DMS153 treated with DMSO at 0.1 percent for 48 hours (cell line): ENCODE results near the gene ATP6V1B1.

Experiments
- DNase-seq: peaks from one replicate; lab custom pipeline; 2025; ENCODE audit not compliant: unreplicated experiment; lab: John Stamatoyannopoulos, UW

ATP6V1B1 gene

DNA sequence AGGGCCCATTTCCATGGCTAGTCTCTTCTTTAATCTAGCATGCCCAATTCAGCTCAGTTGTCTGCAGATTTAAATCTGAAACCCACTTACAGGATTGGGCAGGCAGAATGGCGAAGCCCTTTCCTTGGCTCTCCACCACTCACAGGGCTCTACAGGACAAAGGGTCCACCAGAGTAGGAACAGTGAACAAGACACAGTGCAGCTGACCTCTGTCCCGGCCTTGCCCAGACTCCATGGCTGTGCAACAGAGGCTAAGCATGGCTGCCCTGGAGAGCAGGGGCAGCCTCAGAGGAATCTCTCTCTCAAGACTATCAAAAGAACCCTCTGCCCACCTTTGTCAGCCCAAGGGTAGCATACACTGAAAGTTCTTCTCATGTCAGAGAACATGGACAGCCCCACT is 9.7 kb upstream of the ATP6V1B1 start:
- no peak for DNase-seq

DNA sequence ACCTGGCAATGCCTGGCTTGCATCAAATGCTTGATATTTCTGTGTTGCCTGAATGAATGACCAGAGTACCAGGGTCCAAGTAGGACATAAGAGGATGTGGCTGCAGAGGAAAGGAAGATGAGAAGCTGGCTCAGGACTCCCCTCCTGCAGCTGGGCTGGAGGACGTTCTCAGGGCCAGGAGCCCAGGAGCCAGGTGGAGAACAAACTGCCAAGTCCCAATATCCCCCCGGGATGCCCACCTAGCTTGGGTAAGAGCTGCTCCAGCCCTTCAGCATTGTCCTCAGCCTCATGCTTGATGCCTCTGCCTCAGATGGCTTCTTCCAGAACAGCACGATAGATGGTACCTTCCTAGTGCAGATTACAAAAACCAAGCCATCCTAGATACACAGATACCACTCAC is 8.6 kb upstream of the ATP6V1B1 start:
- no peak for DNase-seq

DNA sequence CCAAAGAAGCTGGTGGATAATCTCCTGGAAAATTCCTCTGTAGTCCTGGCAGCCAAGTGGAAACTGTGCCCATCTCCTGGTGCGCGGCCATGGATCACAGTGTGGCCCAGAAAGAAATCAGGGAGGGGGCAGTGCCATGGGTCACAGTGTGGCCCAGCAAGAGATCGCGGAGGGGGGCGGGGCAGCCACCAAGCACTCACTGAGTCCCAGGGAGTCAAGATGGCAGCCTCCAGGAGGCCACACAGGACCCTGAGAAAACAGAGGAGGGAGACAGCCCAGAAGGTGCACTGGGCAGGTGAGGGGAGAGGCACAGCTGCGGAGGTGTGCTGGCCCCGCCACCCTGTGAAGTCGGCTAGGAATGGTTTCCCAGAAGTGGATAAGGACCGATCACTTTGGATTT is 8.1 kb upstream of the ATP6V1B1 start:
- no peak for DNase-seq

DNA sequence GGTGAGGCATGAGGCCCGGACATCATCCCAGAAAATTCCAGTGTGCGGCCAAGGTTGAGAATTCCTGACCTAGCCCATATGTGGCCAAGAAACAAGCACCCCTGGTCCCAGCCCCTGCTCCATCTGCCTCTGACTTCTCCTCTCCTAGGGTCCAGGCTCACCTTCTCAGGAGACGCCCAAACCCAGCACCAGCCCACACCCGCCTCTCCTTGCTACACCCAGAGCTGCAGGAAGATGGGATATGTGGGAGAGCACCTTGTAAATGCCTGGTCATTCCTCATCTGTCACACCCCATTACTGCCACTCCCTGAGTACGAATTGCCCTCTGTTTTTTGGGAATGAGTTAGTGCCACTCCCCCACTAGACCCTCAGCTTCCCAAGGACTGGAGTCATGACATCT is 7.3 kb upstream of the ATP6V1B1 start:
- DNase-seq: no peak

DNA sequence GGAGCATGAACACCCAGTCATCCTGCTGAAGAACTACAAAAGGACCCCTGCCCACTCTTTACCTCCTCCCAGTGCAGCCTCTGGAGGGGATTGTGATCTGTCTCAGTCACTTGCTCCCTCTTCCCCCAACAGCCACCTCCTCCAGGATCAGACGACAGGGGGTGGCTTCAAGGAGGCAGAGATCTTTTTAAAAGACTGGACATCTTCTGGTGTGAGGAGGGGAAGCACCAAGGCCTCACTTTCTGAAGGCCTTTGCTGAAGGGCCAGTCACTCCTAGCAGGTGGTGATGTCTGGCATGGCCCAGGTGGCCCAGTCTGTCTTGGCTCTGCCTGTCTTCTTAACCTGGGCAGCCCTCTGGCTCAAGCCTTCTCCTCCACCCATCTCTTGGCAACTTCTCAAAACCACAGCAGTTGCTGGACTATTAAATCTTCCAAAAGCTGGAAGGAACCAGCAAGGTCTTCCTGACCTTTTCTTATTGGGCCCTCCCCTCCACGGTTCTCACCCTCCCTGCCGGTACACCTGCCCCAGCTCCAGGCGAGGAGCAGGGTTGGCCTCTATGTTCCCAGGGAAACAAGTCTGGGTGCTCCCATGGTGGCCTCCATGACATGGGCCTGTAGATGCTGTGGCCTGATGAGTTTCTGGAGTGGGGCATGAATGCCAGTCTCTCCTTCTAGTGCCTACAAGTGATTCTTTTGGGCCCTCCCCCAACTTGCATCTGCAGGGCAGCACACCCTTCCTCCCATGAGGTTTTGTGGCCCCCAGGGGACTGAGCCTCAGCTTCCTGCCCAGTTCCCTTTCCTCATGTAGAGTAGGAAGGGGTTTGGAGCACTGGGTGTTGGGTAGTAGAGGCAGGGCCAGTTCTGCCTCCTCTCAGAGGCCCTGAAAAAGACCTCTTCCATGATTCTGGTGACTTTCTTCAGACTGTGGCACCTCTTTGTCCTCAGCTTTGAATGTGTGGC is 5.0 kb upstream of the ATP6V1B1 start:
- no peak for DNase-seq

DNA sequence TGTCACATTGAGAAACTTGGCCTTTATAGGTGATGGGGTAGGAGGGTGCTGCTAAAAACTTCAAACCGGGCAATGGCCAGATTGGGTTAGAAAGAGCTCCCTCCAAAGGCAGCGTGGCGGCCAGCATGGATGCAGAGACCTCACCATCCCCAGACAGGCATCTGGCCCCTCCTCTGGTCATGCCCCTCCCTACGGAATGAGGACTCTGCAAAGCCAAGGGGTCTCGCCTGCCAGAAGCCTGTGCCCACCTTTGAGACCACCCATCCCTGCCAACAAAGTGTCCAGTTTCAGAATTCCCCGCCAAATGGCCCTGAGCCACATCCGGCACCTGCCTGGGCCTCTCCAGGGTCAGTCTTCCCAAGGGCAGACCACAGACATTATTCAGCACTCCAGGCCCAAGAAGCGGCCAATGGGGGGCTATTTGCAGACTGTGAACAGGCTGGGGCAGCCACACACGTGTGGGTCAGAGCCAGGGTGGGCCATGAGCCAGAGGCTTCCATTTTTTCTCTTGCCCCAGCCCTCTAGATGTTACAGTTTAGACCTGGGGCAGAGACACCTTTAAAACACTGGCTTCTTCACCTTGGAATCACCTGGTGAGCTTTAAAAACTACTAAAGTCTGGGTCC is 4.2 kb upstream of the ATP6V1B1 start:
- DNase-seq: no peak

DNA sequence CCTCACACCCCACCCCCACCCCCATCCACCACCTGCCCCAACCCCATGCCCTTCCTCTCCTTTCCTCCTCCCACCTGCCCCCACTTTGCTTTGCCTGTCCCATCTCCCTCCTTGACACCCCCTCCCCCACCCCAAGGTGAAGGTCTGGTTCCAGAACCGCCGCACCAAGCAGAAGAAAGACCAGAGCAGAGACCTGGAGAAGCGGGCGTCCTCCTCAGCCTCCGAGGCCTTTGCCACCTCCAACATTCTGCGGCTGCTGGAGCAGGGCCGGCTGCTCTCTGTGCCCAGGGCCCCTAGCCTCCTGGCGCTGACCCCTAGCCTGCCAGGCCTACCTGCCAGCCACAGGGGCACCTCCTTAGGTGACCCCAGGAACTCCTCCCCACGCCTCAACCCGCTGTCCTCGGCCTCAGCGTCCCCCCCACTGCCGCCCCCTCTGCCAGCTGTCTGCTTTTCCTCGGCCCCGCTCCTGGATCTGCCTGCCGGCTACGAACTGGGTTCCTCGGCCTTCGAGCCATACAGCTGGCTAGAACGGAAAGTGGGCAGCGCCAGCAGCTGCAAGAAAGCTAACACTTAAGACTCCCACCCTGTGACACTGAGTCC is 3.0 kb upstream of the ATP6V1B1 start:
- DNase-seq: no peak

DNA sequence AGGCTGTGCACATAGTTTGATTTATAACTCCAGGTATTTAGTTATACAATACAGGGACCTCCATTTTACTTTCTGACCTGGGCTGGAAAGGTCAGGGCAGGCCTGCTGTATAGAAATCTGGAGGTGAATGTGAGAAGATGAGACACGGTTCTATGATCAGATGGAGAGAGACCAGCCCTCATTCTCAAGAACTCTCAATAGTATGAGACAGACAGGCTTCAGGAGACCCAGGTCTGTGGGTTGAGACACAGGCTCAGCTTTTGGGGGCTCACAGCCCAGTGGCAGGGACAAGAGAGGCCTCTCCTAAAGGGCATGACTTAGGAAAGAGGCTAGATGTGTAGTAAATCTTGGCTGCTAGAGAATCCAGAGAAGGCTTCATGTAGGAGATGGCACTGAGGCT is 719 bp upstream of the ATP6V1B1 start:
- no peak for DNase-seq

DNA sequence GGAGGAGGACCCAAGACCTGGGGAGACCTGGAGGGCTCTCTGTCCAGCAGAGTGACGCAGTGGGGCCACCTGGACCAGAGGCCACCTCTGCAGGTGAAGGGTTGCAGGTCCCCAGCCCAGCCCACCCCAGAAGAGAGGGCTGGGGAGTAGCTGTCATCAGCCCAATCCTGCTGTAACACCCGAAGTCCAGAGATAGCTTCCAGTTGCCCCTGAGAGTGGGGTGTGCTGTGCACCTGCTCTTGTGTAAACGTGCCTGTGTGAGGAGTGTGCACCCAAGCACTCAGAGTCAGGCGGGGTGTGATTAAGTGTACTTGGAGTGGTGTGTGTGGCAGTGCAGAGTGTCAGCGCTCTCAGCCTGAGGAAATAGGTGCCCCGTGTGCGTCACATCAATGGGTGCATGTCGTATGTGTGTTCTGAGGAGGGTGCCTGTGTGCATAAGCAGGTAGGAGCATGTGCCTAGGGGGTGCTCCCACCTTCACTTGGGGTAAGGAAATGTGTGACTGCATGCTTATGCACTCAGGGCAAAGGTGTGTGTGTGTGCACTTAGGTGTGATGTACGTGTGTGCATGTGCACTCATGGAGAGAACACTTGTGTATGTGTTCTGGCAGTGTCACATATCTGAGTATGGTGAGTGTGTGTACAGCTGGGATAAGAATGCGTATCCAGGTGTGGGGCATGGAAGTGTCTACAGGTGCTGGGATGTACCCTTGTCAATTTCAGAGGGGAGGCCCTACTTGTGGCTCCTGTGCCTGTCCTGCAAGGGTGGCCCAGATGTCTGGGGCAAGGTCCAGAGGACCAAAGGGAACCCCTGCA is 672 bp downstream of the ATP6V1B1 start:
- DNase-seq: no peak

DNA sequence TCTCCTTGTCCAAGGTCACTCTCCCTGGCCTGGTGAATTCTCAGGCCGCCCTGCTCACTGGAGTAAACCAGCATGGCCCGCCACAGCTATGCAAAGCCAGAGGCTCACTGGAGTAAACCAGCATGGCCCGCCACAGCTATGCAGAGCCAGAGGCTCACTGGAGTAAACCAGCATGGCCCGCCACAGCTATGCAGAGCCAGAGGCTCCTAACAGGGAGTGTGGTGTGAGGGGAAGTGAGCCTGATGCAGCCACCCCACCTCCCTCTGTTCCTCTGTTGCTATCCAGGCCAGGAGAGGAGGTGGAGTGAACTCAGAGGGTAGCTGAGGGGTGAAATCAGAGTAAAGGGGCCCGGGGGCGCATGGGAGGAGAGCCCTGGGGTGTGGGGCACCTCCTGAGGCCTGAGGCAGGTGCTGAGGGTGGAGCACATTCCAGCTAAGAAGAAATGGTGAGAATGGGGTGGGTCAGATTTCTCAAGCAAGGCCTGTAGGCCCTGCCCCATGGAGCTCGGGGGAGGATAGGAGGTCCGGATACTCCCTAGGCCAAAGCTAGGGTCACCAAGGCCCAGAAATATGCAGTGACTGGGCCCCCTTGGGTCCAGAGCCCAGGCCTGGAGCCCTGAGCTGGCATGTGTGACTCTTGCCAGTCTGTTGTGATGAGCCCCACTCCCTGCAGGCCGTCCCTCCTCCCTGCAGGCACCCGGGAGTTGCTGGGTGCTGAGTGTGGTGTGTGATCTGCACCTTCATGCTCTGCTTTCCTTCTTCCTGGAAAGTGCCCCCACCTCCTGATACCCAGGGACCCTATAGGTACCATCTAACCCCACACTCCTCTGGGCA is 1.5 kb downstream of the ATP6V1B1 start:
- no peak for DNase-seq

DNA sequence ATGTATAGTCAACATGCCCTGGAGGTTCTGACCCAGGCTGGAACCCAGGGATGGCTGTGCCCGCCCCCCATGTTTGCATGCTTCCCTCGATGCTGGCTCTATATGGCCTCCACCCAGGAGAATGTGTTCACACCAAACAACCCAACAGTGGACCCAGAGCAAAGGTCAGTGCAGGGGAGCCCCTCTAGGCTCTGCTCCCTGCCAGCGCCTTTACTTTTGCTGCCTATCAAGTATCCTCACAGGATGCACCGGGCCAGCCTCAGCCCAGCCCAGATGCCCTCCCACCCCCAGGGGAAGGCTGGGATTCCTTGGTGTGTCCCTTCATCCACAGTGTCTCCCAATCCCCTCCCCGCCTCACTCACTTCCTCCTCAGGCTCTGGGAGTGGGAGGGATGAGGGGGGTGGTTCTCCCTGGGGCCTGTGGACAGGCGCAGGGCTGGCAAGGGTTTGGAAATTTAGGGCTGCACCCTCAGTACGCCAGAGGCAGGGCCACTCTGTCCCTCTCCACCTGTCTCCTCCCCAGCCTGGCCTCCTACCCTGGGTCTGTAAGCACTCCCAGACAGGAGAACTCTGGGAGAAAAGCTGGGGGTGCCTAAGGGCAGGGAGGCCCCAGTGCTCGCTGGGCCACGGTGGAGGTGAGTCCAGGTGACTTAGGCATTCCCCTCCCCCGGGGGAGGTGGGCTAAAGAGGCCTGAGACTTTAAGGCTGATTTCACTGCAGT is 2.3 kb downstream of the ATP6V1B1 start:
- no peak for DNase-seq

DNA sequence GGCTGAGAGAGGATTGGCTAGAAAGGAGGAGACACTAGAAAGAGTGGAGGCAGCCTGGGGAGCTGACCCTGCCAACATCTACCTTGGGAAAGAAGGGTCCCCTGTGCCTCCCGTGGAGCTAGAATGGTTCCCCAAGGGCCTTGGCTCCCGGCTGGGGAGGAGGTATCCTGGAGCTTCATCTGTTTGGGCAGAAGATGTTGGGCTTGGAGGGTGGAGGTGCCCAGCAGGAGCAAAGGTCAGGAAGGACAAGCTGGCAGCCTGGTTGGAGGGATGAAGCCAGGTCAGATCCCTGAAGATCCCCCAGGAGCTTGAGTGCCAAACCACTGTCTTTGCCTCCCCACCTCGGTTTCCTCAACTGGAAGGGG is 2.9 kb downstream of the ATP6V1B1 start:
- no peak for DNase-seq

DNA sequence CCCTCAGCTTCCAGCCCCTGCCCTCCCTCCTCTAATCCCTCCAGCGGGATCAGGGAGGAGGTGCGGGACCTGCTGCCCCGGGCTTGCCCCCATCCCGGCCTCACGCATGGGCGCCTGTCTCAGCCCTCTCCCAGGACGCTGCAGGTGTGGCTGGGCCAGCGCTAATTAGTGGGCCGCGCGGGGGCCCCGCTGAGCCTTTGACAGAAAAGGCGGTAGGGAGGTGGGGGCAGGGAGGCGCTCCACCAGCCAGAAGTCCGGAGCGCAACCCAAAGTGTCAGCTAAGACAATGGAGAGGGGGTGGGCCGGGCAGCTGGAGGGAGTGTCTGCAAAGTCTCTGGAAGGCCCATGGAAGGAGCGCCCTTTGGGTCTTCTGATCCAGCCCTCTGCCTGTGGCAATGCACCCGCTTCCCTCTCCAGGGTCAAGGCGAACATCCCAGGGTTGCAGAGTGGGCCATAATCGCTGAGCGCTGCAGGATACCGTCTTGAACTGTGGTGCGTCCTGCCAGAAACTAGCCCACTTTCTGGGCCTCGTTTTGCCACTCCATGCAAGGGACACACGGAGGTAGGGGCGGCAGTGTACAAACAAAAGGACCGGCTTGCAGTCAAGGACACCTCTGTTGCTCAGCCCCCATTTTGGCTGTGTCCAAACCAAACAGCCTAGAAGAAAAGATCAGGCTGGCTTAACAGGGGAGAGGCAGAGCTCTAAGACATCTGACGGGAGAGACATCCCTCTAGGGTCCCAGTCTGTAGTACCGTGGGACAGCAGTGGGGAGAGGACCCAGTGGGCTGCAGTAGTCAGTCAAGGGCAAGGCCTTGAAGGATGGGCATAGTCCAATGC is 3.5 kb downstream of the ATP6V1B1 start:
- no peak for DNase-seq

DNA sequence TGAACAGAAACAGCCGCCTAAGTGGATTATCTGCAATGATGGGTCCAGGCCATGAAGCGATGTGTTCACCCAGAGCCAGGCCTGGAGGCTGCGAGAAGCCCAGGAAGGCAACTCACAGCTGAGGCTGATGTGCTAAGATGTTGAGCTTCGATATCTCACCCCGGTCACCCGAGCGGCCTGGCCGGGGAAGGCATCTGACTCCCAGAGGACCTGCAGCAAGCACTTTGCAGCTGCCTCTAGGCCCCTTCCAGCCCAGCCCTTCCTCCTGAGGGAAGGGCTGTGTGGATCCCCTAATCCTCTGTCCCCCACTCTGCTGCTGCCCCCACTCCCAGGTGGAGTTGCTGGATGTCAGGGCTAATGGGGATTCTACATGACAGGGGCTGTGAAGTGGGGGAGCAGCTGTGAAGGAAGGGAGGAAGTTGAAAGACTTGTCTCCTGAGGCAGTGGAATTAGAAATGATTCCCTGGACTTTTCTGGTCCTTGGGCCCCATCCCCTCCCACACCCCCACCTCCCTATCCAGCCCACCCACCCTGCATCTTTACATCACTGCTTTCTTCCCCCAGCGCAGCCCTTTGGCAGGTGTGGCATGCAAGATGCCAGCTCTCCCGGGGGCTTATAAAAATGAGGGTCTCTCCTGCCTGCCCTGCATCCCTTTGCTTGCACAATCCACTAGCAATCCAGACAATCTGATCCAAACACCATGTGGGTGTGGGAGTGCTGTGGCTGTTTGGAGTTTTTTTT is 4.3 kb downstream of the ATP6V1B1 start:
- DNase-seq: no peak

DNA sequence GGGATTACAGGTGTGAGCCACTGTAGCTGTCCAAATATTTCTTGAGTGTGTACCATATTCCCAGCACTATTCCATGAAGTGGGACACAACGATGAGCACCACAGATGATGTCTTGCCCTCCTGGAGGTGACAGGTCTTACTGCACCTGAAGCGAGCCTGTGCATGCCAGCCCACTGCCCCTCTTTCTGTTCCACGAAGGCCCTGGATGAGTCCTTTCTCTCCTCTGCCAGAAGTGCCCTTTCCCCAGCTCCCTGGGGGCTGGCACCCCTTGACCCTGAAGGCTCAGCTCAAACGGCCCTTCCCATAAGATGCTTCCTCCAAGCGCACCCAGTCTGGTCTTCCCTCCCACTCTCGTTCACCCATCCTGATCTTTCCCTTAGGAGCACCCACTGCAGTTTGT is 5.5 kb downstream of the ATP6V1B1 start:
- no peak for DNase-seq

DNA sequence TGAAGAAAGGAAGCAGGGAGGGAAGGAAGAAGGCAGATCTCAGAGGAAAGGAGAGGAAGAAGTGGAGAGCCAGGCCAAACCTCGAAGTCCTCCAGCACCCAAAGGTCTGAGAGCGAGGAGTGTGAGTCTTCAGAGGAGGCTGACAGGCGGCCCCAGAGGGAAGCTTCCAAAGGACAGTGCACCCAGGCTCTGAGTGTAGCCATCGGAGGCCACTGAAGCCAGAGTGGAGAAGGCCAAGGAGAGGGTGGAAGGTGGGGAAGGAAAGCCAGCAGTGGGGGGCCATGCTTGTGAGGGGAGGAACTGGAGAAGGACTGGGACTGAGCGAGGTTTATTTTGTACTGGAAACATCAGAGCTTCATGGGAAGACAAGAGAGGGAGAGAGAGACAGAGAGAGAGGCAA is 6.0 kb downstream of the ATP6V1B1 start:
- DNase-seq: no peak

DNA sequence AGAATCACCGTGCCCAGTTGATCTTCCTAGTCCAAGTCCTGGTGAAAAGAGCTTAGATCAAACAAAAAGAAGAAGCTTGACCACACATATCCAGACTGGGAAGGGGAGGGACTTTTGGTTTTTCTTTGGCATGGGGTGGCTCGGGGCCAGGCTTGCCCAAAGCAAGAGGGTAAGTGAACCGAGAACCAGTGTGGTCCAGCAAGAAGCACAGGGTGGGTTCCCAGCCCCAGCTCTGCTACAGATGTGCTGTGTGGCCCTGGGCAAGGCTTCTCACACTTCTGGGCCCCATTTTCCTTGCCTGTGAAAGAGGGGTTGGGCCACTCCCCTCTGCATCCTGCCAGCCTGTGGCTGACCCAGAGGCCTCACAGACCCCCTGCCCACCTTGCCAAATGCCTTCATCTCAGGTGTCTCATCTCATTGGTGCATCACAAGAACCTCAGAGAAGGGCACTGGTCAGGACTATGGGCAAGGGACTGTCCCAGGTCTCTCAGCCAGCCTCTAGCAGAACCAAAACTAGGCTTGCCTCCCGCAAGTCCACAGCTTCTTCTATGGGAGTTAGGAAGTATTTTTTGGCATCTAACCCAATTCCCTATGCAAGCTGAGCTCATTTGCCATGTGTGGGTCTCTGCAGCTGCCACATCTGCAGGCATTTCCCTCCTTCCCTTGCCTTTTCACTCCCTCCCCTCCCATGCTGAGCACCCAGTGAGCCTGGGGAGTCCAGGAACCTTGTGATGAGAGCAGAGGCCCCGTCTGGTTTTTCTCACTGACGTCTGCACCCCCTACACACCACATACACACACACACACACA is 6.9 kb downstream of the ATP6V1B1 start:
- no peak for DNase-seq
